PC-9 (cell line): ENCODE results near the gene MSI2. TPM values are rescaled to one million over a fixed set of nuclear protein-coding genes. Genes with fewer than 3 reads are reported as not detected.

Source experiments
- BruUV-seq: library from RNA; stranded (reverse); fragments of 400-500 nt; replicated peaks from 2 replicates; lab custom pipeline; 2021; lab: Mats Ljungman, UMichigan
- CTCF ChIA-PET: fragments of 300-600 bp; sonication (Branson Sonifier 250); formaldehyde crosslinking; loops from one replicate; lab custom pipeline; 2022; ENCODE audit warnings: antibody characterized with exemption; lab: Charles Lee
- POLR2A ChIA-PET: fragments of 300-600 bp; sonication (Branson Sonifier 250); formaldehyde crosslinking; loops from one replicate; lab custom pipeline; 2022; ENCODE audit warnings: antibody characterized with exemption; ENCODE audit not compliant: unreplicated experiment; lab: Charles Lee
- DNase-seq, 2 experiments: peaks; one replicate each; pipeline versions ENCODE4 v3.0.0 to v3.0.0-alpha.2; 2015 to 2022; ENCODE audit warnings: mixed read lengths in 1 of 2
- H2AFZ ChIP-seq: fragments of 200-600 bp; sonication (generic); 2 replicates; pipeline ENCODE4 v1.8.1; 2017; ENCODE audit warnings: antibody characterized with exemption
- H3F3A ChIP-seq: fragments of 200-600 bp; sonication (generic); 2 replicates; pipeline ENCODE4 v1.8.1; 2017; ENCODE audit warnings: antibody characterized with exemption, mild to moderate bottlenecking, low read depth; ENCODE audit not compliant: insufficient read depth
- H3K27ac ChIP-seq: fragments of 200-600 bp; sonication (generic); 2 replicates; pipeline ENCODE4 v1.6.1; 2016; ENCODE audit warnings: mixed run types
- H3K27me3 ChIP-seq: fragments of 200-600 bp; sonication (generic); 2 replicates; pipeline ENCODE4 v1.6.1; 2016; ENCODE audit warnings: low read depth, mixed run types; ENCODE audit not compliant: insufficient read depth
- H3K36me3 ChIP-seq: fragments of 200-600 bp; sonication (generic); 2 replicates; pipeline ENCODE4 v1.6.1; 2016; ENCODE audit warnings: low read depth, mixed run types
- H3K4me1 ChIP-seq: fragments of 200-600 bp; sonication (generic); replicated peaks from 2 replicates; pipeline ENCODE4 v1.6.1; 2016; ENCODE audit warnings: mixed run types; ENCODE audit not compliant: insufficient read depth
- H3K4me2 ChIP-seq: fragments of 200-600 bp; sonication (generic); 2 replicates; pipeline ENCODE4 v1.6.1; 2017; ENCODE audit warnings: mixed run types
- H3K4me3 ChIP-seq: fragments of 200-600 bp; sonication (generic); 2 replicates; pipeline ENCODE4 v1.6.1; 2016; ENCODE audit warnings: mixed run types
- H3K79me2 ChIP-seq: fragments of 200-600 bp; sonication (generic); 2 replicates; pipeline ENCODE4 v1.6.1; 2017; ENCODE audit warnings: low read depth, mixed run types
- H3K9me2 ChIP-seq: fragments of 200-600 bp; sonication (generic); 2 replicates; pipeline ENCODE4 v1.8.1; 2017; ENCODE audit warnings: mild to moderate bottlenecking; ENCODE audit not compliant: insufficient read depth
- H3K9me3 ChIP-seq: fragments of 200-600 bp; sonication (generic); 2 replicates; pipeline ENCODE4 v1.8.1; 2016; ENCODE audit warnings: low read depth; ENCODE audit not compliant: insufficient read depth
- H4K20me1 ChIP-seq: fragments of 200-600 bp; sonication (generic); 2 replicates; pipeline ENCODE4 v1.8.1; 2017; ENCODE audit not compliant: insufficient read depth
- EZH2 ChIP-seq: fragments of 200-600 bp; sonication (generic); IDR thresholded peaks from 2 replicates; pipeline ENCODE4 v1.8.0; 2017; ENCODE audit warnings: antibody characterized with exemption, low read depth
- intact Hi-C: fragments of 100-400 bp; cut with micrococcal nuclease; formaldehyde crosslinking; loops from one replicate; pipeline ENCODE4 v1.10.0; 2022; ENCODE audit not compliant: unreplicated experiment
- total RNA-seq: library from RNA; stranded (reverse); gene quantifications from 2 replicates; pipeline ENCODE4 v1.2.3, GENCODE V29; 2021
- TF ChIP-seq, protein P1 (sequence below): fragments of 200-600 bp; sonication (generic); conservative IDR thresholded peaks from 2 replicates; pipeline ENCODE4 v1.6.1; 2017; ENCODE audit warnings: mixed run types, antibody characterized with exemption, mild to moderate bottlenecking, moderate library complexity

The MSI2 gene
- total RNA-seq, 1 experiment from 2014 or later: 15.7 TPM

DNA sequence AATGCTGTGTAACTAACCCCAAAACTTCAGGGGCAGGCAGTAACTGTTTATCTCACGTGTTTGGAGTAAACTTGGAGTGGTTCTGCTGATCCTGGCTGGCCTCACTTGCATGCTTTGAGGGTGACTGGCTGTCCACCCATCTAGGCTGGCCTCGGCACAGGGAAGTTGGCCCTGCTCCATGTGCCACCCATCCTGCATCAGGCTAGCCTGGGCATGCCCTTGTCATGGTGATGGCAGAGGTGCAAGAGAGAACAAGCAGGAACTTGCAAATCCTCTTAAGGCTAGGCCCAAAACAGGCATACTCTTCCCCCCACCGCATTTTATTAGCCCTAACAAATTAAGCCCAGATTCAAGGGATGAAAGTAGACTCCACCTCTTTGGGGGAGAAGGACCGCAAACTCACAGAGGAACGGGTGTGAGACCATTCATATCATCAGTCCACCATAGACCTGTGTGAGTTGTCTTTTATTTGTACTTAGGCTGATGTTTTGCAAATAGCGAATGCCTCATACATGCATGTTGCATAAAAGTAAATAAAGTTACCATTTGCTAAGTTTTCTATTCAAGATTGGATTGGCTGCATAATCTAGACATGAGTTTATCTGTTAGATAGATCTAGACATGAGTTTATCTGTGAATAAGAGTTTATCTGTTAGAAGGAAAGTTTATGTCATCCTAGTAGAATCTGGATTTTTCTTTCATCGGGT is 267.8 kb downstream of the MSI2 start:
- H3K4me2 ChIP-seq: no peak overlapping the region
- H3K27ac ChIP-seq: no peak overlapping the region
- intact Hi-C loops: no loop called here
- H3K79me2 ChIP-seq: no peaks in the 10 kb centered on the region
- no peaks in the 10 kb centered on the region for H3F3A ChIP-seq
- no peaks in the 10 kb centered on the region for H3K9me2 ChIP-seq
- no peak for TF ChIP-seq EZH2
- TF ChIP-seq, protein P1, sequence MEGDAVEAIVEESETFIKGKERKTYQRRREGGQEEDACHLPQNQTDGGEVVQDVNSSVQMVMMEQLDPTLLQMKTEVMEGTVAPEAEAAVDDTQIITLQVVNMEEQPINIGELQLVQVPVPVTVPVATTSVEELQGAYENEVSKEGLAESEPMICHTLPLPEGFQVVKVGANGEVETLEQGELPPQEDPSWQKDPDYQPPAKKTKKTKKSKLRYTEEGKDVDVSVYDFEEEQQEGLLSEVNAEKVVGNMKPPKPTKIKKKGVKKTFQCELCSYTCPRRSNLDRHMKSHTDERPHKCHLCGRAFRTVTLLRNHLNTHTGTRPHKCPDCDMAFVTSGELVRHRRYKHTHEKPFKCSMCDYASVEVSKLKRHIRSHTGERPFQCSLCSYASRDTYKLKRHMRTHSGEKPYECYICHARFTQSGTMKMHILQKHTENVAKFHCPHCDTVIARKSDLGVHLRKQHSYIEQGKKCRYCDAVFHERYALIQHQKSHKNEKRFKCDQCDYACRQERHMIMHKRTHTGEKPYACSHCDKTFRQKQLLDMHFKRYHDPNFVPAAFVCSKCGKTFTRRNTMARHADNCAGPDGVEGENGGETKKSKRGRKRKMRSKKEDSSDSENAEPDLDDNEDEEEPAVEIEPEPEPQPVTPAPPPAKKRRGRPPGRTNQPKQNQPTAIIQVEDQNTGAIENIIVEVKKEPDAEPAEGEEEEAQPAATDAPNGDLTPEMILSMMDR: no peak
- H3K4me3 ChIP-seq: no peak overlapping the region
- no peaks in the 10 kb centered on the region for H3K36me3 ChIP-seq
- no peak overlapping the region for H2AFZ ChIP-seq
- BruUV-seq: no TSS peak
- no peaks in the 10 kb centered on the region; the same call in 1 of the 2 replicates for H4K20me1 ChIP-seq
- H3K27me3 ChIP-seq: peaks cover 11% of the 10 kb centered on the region
- ChIA-PET CTCF (no interaction called here), POLR2A (no interaction called here)
- H3K4me1 ChIP-seq: no peaks in the 10 kb centered on the region
- DNase-seq: peak in 1 of 2 experiments; percentile 20
- H3K9me3 ChIP-seq: no peaks in the 10 kb centered on the region

DNA sequence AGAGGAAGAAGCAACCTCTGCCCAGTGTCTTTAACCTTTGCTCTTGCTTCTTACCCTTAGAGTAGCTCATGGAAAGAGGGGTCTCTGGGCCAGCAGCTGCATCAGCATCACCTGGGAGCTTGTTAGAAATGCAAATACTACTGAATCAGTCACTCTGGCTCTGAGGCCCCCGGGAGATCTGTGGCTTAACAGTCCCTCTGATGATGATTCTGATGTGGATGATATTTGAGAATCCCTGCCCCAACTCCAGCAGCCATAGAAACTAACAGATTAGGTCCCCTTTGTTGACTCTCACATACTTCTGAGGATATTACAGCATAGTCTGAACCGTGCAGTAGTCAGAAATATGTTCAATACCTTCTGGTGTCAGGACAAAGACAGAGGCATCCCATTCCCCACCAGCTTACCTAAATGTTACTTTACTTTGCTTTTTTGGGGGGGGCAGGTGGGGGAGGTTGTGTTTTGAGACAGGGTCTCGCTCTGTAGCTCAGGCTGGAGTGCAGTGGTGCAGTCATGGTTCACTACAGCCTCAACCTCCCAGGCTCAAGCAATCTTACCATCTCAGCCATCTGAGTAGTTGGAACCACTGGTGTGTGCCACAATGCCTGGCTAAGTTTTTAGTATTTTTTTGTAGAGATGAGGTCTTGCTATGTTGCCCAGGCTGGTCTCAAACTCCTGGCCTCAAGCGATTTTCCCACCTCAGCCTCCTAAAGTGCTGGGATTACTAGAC is 268.7 kb downstream of the MSI2 start:
- Histone ChIP-seq H3K79me2 (no peaks in the 10 kb centered on the region), H3F3A (no peaks in the 10 kb centered on the region), H3K27me3 (peaks cover 8% of the 10 kb centered on the region), H2AFZ (no peak overlapping the region), H4K20me1 (no peaks in the 10 kb centered on the region; the same call in 1 of the 2 replicates), H3K27ac (no peak overlapping the region), H3K9me3 (no peaks in the 10 kb centered on the region), H3K4me1 (no peaks in the 10 kb centered on the region), H3K9me2 (no peaks in the 10 kb centered on the region), H3K36me3 (no peaks in the 10 kb centered on the region), H3K4me2 (no peak overlapping the region), H3K4me3 (no peak overlapping the region)
- ChIA-PET POLR2A (no interaction called here), CTCF (no interaction called here)
- intact Hi-C loops: no loop called here
- BruUV-seq: no TSS peak
- no peak for DNase-seq
- TF ChIP-seq, protein P1: no peak
- no peak for TF ChIP-seq EZH2

DNA sequence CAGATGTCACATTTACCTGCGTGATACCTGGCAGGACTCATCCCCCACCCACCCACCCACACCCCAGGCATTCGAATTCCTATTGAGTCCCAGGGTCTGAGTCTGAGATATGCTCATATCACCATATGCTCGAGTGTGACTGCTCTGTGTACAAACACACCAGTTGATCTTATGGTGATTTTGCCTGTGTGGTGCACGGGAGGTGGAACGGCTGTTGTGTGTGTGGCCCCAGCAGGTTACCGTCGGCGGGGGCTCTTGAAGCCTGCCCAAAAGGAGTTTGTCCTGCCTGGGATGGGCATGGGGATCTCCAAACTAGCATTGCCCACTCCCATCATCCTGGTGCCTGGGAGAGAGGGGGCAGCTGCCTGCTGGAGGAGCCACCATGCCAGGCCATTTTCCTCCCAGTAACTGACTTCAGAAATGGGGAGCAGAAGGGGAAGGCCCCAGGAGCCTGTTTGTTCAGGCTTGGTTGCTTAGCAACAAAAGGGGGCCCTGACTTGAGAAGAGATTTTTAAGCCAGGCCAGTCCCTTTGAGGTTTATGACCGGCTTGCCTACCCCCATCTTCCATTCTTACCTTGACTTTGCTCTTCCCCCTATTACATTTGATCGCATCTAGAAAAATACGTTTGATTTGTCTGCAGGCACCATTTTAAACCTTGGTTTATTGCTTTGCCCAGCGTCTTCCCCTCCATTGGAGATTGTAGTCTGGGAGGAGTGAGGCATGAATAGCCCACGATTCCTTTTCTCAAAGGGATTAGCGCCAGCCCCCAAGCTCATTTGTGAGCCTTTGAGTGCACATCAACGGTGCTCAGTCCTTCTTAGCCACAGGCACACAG is 271.1 kb downstream of the MSI2 start:
- Histone ChIP-seq H3F3A (no peaks in the 10 kb centered on the region), H3K27ac (no peak overlapping the region), H4K20me1 (no peaks in the 10 kb centered on the region; the same call in 1 of the 2 replicates), H3K9me3 (no peaks in the 10 kb centered on the region), H2AFZ (no peak overlapping the region), H3K9me2 (no peaks in the 10 kb centered on the region), H3K79me2 (no peaks in the 10 kb centered on the region), H3K4me1 (no peaks in the 10 kb centered on the region), H3K27me3 (peaks cover 7% of the 10 kb centered on the region), H3K4me3 (no peak overlapping the region), H3K36me3 (no peaks in the 10 kb centered on the region), H3K4me2 (no peak overlapping the region)
- ChIA-PET CTCF (no interaction called here), POLR2A (no interaction called here)
- no peak for DNase-seq
- intact Hi-C loops: no loop called here
- no TSS peak for BruUV-seq
- no peak for TF ChIP-seq EZH2
- TF ChIP-seq, protein P1: no peak
